OCI-LY3 (cell line): Measurements from ENCODE around the gene LRRC53.

ENCODE experiments used
- EZH2phosphoT487 ChIP-seq: fragments of 200-600 bp; shearing (Covaris generic); IDR thresholded peaks from 2 replicates; pipeline ENCODE4 v1.6.1; 2018; ENCODE audit warnings: antibody characterized with exemption, mixed run types, low read depth
- TF ChIP-seq, protein P1 (sequence below): fragments of 200-600, 300-600 bp; sonication (generic); IDR thresholded peaks from 2 replicates; pipeline ENCODE4 v1.5.1; 2014; ENCODE audit warnings: antibody characterized with exemption, low read length, low read depth

GRCh38 chr1:74470251-74470650 lies 42.2 kb downstream of the LRRC53 start:
- TF ChIP-seq, protein P1, sequence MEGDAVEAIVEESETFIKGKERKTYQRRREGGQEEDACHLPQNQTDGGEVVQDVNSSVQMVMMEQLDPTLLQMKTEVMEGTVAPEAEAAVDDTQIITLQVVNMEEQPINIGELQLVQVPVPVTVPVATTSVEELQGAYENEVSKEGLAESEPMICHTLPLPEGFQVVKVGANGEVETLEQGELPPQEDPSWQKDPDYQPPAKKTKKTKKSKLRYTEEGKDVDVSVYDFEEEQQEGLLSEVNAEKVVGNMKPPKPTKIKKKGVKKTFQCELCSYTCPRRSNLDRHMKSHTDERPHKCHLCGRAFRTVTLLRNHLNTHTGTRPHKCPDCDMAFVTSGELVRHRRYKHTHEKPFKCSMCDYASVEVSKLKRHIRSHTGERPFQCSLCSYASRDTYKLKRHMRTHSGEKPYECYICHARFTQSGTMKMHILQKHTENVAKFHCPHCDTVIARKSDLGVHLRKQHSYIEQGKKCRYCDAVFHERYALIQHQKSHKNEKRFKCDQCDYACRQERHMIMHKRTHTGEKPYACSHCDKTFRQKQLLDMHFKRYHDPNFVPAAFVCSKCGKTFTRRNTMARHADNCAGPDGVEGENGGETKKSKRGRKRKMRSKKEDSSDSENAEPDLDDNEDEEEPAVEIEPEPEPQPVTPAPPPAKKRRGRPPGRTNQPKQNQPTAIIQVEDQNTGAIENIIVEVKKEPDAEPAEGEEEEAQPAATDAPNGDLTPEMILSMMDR: no peak
- no peak for TF ChIP-seq EZH2phosphoT487
